Psoas muscle (tissue), 8 donors: ENCODE measurements around the gene ARHGEF10L. TPM values are rescaled to one million over a fixed set of nuclear protein-coding genes. Genes with fewer than 3 reads are reported as not detected.
A peak's percentile ranks its signal among the peaks of the same experiment; 100 is the strongest.

ENCODE experiments used
- ATAC-seq, 4 donors: fragments of 200-7000 bp; cut with Tn5 transposase; one replicate each; pipeline ENCODE4 v1.9.1; 2020; ENCODE audit warnings: moderate library complexity in 3 of 4, mild to moderate bottlenecking in 2 of 4
- DNase-seq, 2 donors: peaks; one replicate each; pipeline ENCODE4 v3.0.0-alpha.2; 2020
- H3K27ac ChIP-seq: fragments of 200-600 bp; one replicate; pipeline ENCODE4 v1.8.0; 2022
- H3K27me3 ChIP-seq, 3 donors: fragments of 200-600 bp in 1 of 3; one replicate each; pipeline versions ENCODE4 v1.6.1 to v1.8.0; 2013 to 2022; ENCODE audit warnings: low read length in 2 of 3, mild to moderate bottlenecking in 2 of 3, moderate library complexity in 1 of 3; ENCODE audit not compliant: insufficient read depth in 3 of 3
- H3K36me3 ChIP-seq, 2 donors: fragments of 200-600 bp in 1 of 2; one replicate each; pipeline versions ENCODE4 v1.6.1 to v1.8.0; 2013 to 2022; ENCODE audit warnings: low read depth in 1 of 2, mild to moderate bottlenecking in 1 of 2, moderate library complexity in 1 of 2; ENCODE audit not compliant: insufficient read depth in 1 of 2
- H3K4me1 ChIP-seq: fragments of 200-600 bp; one replicate; pipeline ENCODE4 v1.8.0; 2022
- H3K4me3 ChIP-seq: fragments of 200-600 bp; one replicate; pipeline ENCODE4 v1.8.0; 2022; ENCODE audit warnings: mild to moderate bottlenecking
- H3K9me3 ChIP-seq: fragments of 200-600 bp; one replicate; pipeline ENCODE4 v1.8.0; 2022
- CTCF ChIP-seq: fragments of 200-600 bp; IDR thresholded peaks from one replicate; pipeline ENCODE4 v1.8.0; 2022; ENCODE audit warnings: antibody characterized with exemption
- WGBS, 3 donors: extraction: QIAGEN DNeasy Blood & Tissue Kit; methylation state at CpG; one replicate each; pipeline versions ENCODE4 v1.1.6 to v1.1.7; 2013; 5-methylcytosine and 5-hydroxymethylcytosine counted together
- intact Hi-C, 2 donors: fragments of 100-400 bp; cut with DNase I; formaldehyde crosslinking; loops; one replicate each; pipeline versions ENCODE4 v1.11.0 to v1.14.2; 2022
- polyA plus RNA-seq, 3 donors: library from polyadenylated mRNA; stranded (reverse); fragments of 200-250 nt; gene quantifications; one replicate each; pipeline ENCODE4 v1.2.3, GENCODE V29; 2013
- total RNA-seq, 4 donors: library from RNA; stranded (reverse); fragmentation: NEBNext Ultra II Directional in 2 of 4; extraction: Animal tissue kit (Norgen Biotek cat#: 25700) in 2 of 4; gene quantifications; one replicate each; pipeline versions ENCODE4 v1.2.1 to v1.2.4, GENCODE V29; 2021 to 2023
- donor health status: healthy with polysubstance abuse.
- donor health status: DM: no; HTN: no; CAD: no; lungs with moderate emphysema.
- donor health status: Bipolar disorder and iron deficiency.
- donor health status: healthy.
- donor health status: DM: yes; HTN: yes; CAD: no.
- donor health status: DM: no; HTN: no; CAD: no.
- donor health status: DM: no; HTN: no; CAD: no.
- donor health status: DM: yes; HTN: yes; CAD: no.

Gene ARHGEF10L
- total and polyA plus RNA-seq, 7 donors = 18.8 to 108 (median 37.1) TPM

GRCh38 chr1:17642169-17642568 lies 102.7 kb downstream of the ARHGEF10L start:
- no peak for TF ChIP-seq CTCF
- no peak for DNase-seq
- intact Hi-C loops = no loop called here
- H3K36me3 ChIP-seq = peaks cover 2 to 98% of the 10 kb centered on the region in 2 donors
- H3K4me3 ChIP-seq = no peak overlapping the region
- no peaks in the 10 kb centered on the region for H3K9me3 ChIP-seq
- H3K27ac ChIP-seq = no peak overlapping the region
- no peaks in the 10 kb centered on the region for H3K27me3 ChIP-seq
- no peak for ATAC-seq
- WGBS, 3 donors = 85 to 93% (median 88%) methylated on average over 5 of the region's 5 CpGs
- no peaks in the 10 kb centered on the region for H3K4me1 ChIP-seq

- ATAC-seq (no peak), DNase-seq (no peak)
- no peak overlapping the region for H3K4me3 ChIP-seq
- 75 to 89% (median 77%) methylated on average over 3 of the region's 3 CpGs for WGBS, 3 donors
- no peak for TF ChIP-seq CTCF
- no peak overlapping the region for H3K27ac ChIP-seq
- intact Hi-C loops = no loop called here
- H3K9me3 ChIP-seq = no peaks in the 10 kb centered on the region
- H3K36me3 ChIP-seq = peaks cover 2 to 91% of the 10 kb centered on the region in 2 donors
- H3K27me3 ChIP-seq = no peaks in the 10 kb centered on the region
- H3K4me1 ChIP-seq = no peaks in the 10 kb centered on the region
Observed at GRCh38 chr1:17642943-17643342, 103.4 kb downstream of the ARHGEF10L start.

- Histone ChIP-seq H3K4me3 (no peak overlapping the region), H3K27ac (no peak overlapping the region), H3K36me3 (peaks cover 2 to 90% of the 10 kb centered on the region in 2 donors), H3K4me1 (peaks cover 11% of the 10 kb centered on the region), H3K9me3 (no peaks in the 10 kb centered on the region), H3K27me3 (no peaks in the 10 kb centered on the region)
- no peak for TF ChIP-seq CTCF
- intact Hi-C loops = no loop called here
- WGBS, 3 donors = 60 to 75% (median 64%) methylated on average over 14 of the region's 14 CpGs
- peak in 2 of 4 donors; percentile 20 to 71 for ATAC-seq
- no peak for DNase-seq
Observed at GRCh38 chr1:17643861-17644703, 104.6 kb downstream of the ARHGEF10L start.

- Histone ChIP-seq H3K4me1 (peaks cover 15% of the 10 kb centered on the region), H3K4me3 (no peak overlapping the region), H3K36me3 (peaks cover 2 to 90% of the 10 kb centered on the region in 2 donors), H3K27me3 (no peaks in the 10 kb centered on the region), H3K27ac (no peak overlapping the region), H3K9me3 (no peaks in the 10 kb centered on the region)
- WGBS, 3 donors = 88 to 93% (median 89%) methylated on average over 28 of the region's 28 CpGs
- ATAC-seq (peak in 1 of 4 donors; percentile 16), DNase-seq (no peak)
- intact Hi-C loops = no loop called here
- no peak for TF ChIP-seq CTCF
Observed at GRCh38 chr1:17645068-17645911, 105.8 kb downstream of the ARHGEF10L start.
